ENCODE measurements around the gene RIN1. TPM values are rescaled to one million over a fixed set of nuclear protein-coding genes. Genes with fewer than 3 reads are reported as not detected.
A peak's percentile ranks its signal among the peaks of the same experiment; 100 is the strongest.
"Not testable (repeated sequence)": the region's sequence is repeated elsewhere in the genome, so short reads cannot be mapped to it uniquely, and the experiment has no call there.

RIN1 gene
- total and polyA plus RNA-seq, 2 experiments from 2014 or later, result 6.2 to 9.5 TPM

DNA sequence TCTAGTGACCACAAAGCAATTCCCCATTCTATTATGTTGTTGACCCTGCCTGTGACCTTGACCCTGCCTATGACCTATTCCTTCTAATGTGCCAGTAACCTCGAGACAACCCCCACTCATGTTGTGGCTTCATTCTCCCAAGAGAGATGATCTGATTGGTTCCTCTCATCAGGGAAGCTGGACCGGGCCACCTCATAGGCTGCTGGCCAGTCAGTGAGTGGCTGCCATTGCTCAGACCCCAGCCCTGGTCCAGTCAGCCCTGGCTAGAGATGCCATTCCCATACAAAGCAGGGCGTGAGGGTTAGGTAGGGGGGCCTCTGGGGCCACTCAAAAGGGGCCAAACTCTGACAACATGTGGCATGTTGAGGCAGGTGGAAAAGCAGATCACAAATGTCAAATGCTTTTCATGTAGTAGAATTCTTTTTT lies 23.4 kb upstream of the RIN1 start:
- Histone ChIP-seq H3K4me2 (no peak overlapping the region), H3K27ac (no peak overlapping the region), H3K27me3 (no peaks in the 10 kb centered on the region), H3K9me3 (ENCODE audit: low read depth) (no peaks in the 10 kb centered on the region), H4K20me1 (ENCODE audit: insufficient read depth, poor library complexity, severe bottlenecking) (no peaks in the 10 kb centered on the region), H3K36me3 (replicated peaks; ENCODE audit: insufficient read depth, low read depth) (no peaks in the 10 kb centered on the region), H2AFZ (no peak overlapping the region), H3K4me1 (ENCODE audit: insufficient read depth) (no peaks in the 10 kb centered on the region), H3K9me2 (replicated peaks; ENCODE audit: insufficient read depth) (no peaks in the 10 kb centered on the region), H3K79me2 (peaks cover 25% of the 10 kb centered on the region), H3K4me3 (no peak overlapping the region)
- TF ChIP-seq EZH2phosphoT487 (IDR thresholded peaks at IDR 0.05; ENCODE audit: low read depth, severe bottlenecking, unreplicated experiment) (no peak), EZH2 (IDR thresholded peaks at IDR 0.05; ENCODE audit: borderline replicate concordance) (no peak)
- TF ChIP-seq, protein P1, sequence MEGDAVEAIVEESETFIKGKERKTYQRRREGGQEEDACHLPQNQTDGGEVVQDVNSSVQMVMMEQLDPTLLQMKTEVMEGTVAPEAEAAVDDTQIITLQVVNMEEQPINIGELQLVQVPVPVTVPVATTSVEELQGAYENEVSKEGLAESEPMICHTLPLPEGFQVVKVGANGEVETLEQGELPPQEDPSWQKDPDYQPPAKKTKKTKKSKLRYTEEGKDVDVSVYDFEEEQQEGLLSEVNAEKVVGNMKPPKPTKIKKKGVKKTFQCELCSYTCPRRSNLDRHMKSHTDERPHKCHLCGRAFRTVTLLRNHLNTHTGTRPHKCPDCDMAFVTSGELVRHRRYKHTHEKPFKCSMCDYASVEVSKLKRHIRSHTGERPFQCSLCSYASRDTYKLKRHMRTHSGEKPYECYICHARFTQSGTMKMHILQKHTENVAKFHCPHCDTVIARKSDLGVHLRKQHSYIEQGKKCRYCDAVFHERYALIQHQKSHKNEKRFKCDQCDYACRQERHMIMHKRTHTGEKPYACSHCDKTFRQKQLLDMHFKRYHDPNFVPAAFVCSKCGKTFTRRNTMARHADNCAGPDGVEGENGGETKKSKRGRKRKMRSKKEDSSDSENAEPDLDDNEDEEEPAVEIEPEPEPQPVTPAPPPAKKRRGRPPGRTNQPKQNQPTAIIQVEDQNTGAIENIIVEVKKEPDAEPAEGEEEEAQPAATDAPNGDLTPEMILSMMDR (IDR thresholded peaks at IDR 0.05; ENCODE audit: poor library complexity), result no peak
- peak; percentile 3 for DNase-seq (ENCODE audit: low spot score)
- WGBS (ENCODE audit: low lambda C conversion rate, missing lambda C conversion rate), result 75% methylated on average over 3 of the region's 3 CpGs

GRCh38 chr11:66350560-66351235 lies 14.5 kb upstream of the RIN1 start:
- 64% methylated on average over 8 of the region's 8 CpGs for WGBS (ENCODE audit: low lambda C conversion rate, missing lambda C conversion rate)
- H2AFZ ChIP-seq; H3K9me2 ChIP-seq (replicated peaks; ENCODE audit: insufficient read depth); H3K9me3 ChIP-seq (ENCODE audit: low read depth); H3K4me3 ChIP-seq; H4K20me1 ChIP-seq (ENCODE audit: insufficient read depth, poor library complexity, severe bottlenecking); H3K27me3 ChIP-seq; H3K36me3 ChIP-seq (replicated peaks; ENCODE audit: insufficient read depth, low read depth): not testable (repeated sequence)
- peak overlapping the region; percentile 73 for H3K4me2 ChIP-seq
- H3K27ac ChIP-seq, result peak overlapping the region; percentile 99
- DNase-seq (ENCODE audit: low spot score), result peak; percentile 10
- peaks cover 38% of the 10 kb centered on the region for H3K79me2 ChIP-seq
- H3K4me1 ChIP-seq (ENCODE audit: insufficient read depth), result peaks cover 39% of the 10 kb centered on the region

- 59% methylated on average over 2 of the region's 2 CpGs for WGBS (ENCODE audit: low lambda C conversion rate, missing lambda C conversion rate)
- Histone ChIP-seq H3K27me3 (no peaks in the 10 kb centered on the region), H3K36me3 (replicated peaks; ENCODE audit: insufficient read depth, low read depth) (no peaks in the 10 kb centered on the region), H3K27ac (peak overlapping the region; percentile 99), H3K9me2 (replicated peaks; ENCODE audit: insufficient read depth) (no peaks in the 10 kb centered on the region), H3K4me1 (ENCODE audit: insufficient read depth) (peaks cover 48% of the 10 kb centered on the region), H3K4me2 (peak overlapping the region; percentile 73), H2AFZ (no peak overlapping the region), H3K9me3 (ENCODE audit: low read depth) (no peaks in the 10 kb centered on the region), H3K4me3 (no peak overlapping the region), H4K20me1 (ENCODE audit: insufficient read depth, poor library complexity, severe bottlenecking) (no peaks in the 10 kb centered on the region), H3K79me2 (peaks cover 43% of the 10 kb centered on the region)
- TF ChIP-seq EZH2 (IDR thresholded peaks at IDR 0.05; ENCODE audit: borderline replicate concordance), result no peak
- TF ChIP-seq, protein P1 (IDR thresholded peaks at IDR 0.05; ENCODE audit: poor library complexity), result no peak
- no peak for TF ChIP-seq EZH2phosphoT487 (IDR thresholded peaks at IDR 0.05; ENCODE audit: low read depth, severe bottlenecking, unreplicated experiment)
- DNase-seq (ENCODE audit: low spot score), result no peak
Measured at GRCh38 chr11:66349084-66349386, 12.8 kb upstream of the RIN1 start.

DNA sequence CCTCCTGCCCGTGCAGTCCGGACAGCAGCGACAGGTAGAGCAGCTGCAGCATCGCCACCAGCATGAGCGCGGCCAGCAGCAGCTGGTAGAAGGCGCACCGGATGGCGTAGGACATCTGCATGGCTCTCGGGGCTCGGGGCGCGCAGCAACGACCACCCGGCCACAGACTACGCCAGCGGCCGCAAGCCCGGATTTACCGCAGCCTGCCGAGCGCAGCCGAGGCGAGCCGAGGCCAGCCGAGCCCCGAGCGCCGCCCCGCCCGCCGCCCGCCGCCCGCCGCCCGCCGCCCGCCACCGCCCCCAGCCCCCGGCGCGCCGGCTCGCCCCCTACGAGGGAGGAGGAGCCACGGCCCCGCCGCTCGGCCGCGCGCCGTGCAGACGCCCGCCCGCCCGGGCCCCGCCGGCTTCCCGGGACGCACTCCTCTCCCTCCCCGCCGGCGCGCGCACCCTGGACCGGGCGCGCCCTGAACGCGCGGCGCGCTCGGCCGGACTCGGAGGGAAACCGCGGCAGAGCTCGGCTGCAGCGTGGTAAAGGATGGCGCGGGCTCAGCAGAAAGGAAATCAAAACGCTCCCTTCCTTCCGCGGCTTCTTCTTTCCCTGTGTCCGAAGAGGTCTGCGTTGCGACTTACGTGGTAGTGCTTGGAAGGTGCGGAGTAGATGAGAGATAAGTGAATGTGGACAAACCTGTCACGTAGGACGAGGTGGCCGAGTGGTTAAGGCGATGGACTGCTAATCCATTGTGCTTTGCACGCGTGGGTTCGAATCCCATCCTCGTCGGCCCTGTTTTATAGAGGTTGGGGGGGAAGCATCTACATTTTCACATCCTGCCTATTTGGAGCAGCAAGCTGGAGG lies 11.4 kb upstream of the RIN1 start, which contains the start of gene B4GAT1:
B4GAT1 (minus strand) TSS at position 205 of the 852 bp plus-strand sequence; CDS start at position 121, 84 bp downstream.
- H3K27ac ChIP-seq, result peak within 1 kb of the TSS; percentile 99
- no peaks in the 10 kb centered on the region for H3K27me3 ChIP-seq
- peak within 1 kb of the TSS; percentile 87 for H3K4me3 ChIP-seq
- H3K9me2 ChIP-seq (replicated peaks; ENCODE audit: insufficient read depth), result no peaks in the 10 kb centered on the region
- under 1% methylated on average over 61 of the region's 101 CpGs for WGBS (ENCODE audit: low lambda C conversion rate, missing lambda C conversion rate)
- DNase-seq (ENCODE audit: low spot score), result peak; percentile 91
- peaks cover 43% of the 10 kb centered on the region for H3K4me1 ChIP-seq (ENCODE audit: insufficient read depth)
- TF ChIP-seq EZH2 (IDR thresholded peaks at IDR 0.05; ENCODE audit: borderline replicate concordance) (no peak), EZH2phosphoT487 (IDR thresholded peaks at IDR 0.05; ENCODE audit: low read depth, severe bottlenecking, unreplicated experiment) (no peak)
- TF ChIP-seq, protein P1 (IDR thresholded peaks at IDR 0.05; ENCODE audit: poor library complexity), result no peak
- peak within 1 kb of the TSS; percentile 90 for H3K4me2 ChIP-seq
- no peaks in the 10 kb centered on the region for H4K20me1 ChIP-seq (ENCODE audit: insufficient read depth, poor library complexity, severe bottlenecking)
- peak within 1 kb of the TSS; percentile 95 for H2AFZ ChIP-seq
- peaks cover 55% of the 10 kb centered on the region for H3K79me2 ChIP-seq
- H3K36me3 ChIP-seq (replicated peaks; ENCODE audit: insufficient read depth, low read depth), result no peaks in the 10 kb centered on the region
- no peaks in the 10 kb centered on the region for H3K9me3 ChIP-seq (ENCODE audit: low read depth)

All from hepatocyte (in vitro differentiated cells).